B cell (primary cell): ENCODE measurements around the gene SLC43A3. TPM values are rescaled to one million over a fixed set of nuclear protein-coding genes. Genes with fewer than 3 reads are reported as not detected.

ENCODE experiments used
- ATAC-seq: fragments of 200-7000 bp; cut with Tn5 transposase; one replicate; pipeline ENCODE4 v1.10.0; 2021; ENCODE audit warnings: low read depth, mild to moderate bottlenecking, moderate number of reproducible peaks, moderate library complexity
- CTCF ChIA-PET: fragments of 350-600 bp; sonication (Branson Sonifier 250); formaldehyde crosslinking; loops from one replicate; lab custom pipeline; 2021; ENCODE audit warnings: antibody characterized with exemption, inconsistent platforms; lab: Charles Lee
- POLR2A ChIA-PET: fragments of 350-600 bp; sonication (Branson Sonifier 250); formaldehyde crosslinking; loops from one replicate; lab custom pipeline; 2021; ENCODE audit warnings: antibody characterized with exemption; lab: Charles Lee
- DNase-seq: peaks from one replicate; pipeline ENCODE4 v3.0.0; 2013
- H2AFZ ChIP-seq: 2 replicates; pipeline ENCODE4 v1.6.1; 2012; ENCODE audit warnings: mild to moderate bottlenecking, low read depth, low read length; ENCODE audit not compliant: insufficient read depth, poor library complexity, severe bottlenecking
- H3K27ac ChIP-seq, 2 donors: 1 replicate in 1 of 2; 2 replicates in 1 of 2; pipeline ENCODE4 v1.5.1; 2012 to 2013; ENCODE audit warnings: low read length in 2 of 2, mild to moderate bottlenecking in 2 of 2, moderate library complexity in 1 of 2
- H3K27me3 ChIP-seq, 4 experiments: fragments of 200-600 bp in 1 of 4; sonication (generic) in 1 of 4; replicated peaks in 1 of 4; 1 replicate in 2 of 4; 2 replicates in 2 of 4; pipeline versions ENCODE4 v1.6.1 to v1.7.0; 2013 to 2016; ENCODE audit warnings: low read length in 3 of 4, mild to moderate bottlenecking in 2 of 4, mixed read lengths in 1 of 4, moderate library complexity in 1 of 4; ENCODE audit not compliant: insufficient read depth in 4 of 4, control insufficient read depth in 3 of 4; ENCODE audit errors: control extremely low read depth in 1 of 4
- H3K36me3 ChIP-seq, 2 experiments: replicated peaks in 1 of 2; 1 replicate in 1 of 2; 2 replicates in 1 of 2; pipeline versions ENCODE4 v1.6.1 to v1.7.1; 2013; ENCODE audit warnings: low read length in 1 of 2; ENCODE audit not compliant: insufficient read depth in 2 of 2, control insufficient read depth in 1 of 2; ENCODE audit errors: control extremely low read depth in 1 of 2, extremely low read depth in 1 of 2
- H3K4me1 ChIP-seq, 2 donors: fragments of 200-600 bp in 1 of 2; sonication (generic) in 1 of 2; 1 replicate in 1 of 2; 2 replicates in 1 of 2; pipeline versions ENCODE4 v1.5.1 to v1.6.1; 2013 to 2017; ENCODE audit warnings: low read length in 2 of 2; ENCODE audit not compliant: control insufficient read depth in 2 of 2, insufficient read depth in 2 of 2
- H3K4me2 ChIP-seq: replicated peaks from 2 replicates; pipeline ENCODE3; 2012; ENCODE audit warnings: mild to moderate bottlenecking, low read depth, low read length; ENCODE audit not compliant: poor library complexity, severe bottlenecking
- H3K4me3 ChIP-seq, 5 experiments: fragments of 200-600 bp in 1 of 5; sonication (generic) in 1 of 5; 1 replicate in 3 of 5; 2 replicates in 2 of 5; pipeline versions ENCODE4 v1.5.1 to v1.7.0; 2011 to 2016; ENCODE audit warnings: low read length in 4 of 5, mild to moderate bottlenecking in 4 of 5, low read depth in 2 of 5, control low read depth in 1 of 5, moderate library complexity in 1 of 5; ENCODE audit not compliant: insufficient read depth in 1 of 5; ENCODE audit errors: control extremely low read depth in 1 of 5, extremely low read depth in 1 of 5
- H3K79me2 ChIP-seq: fragments of 200-600 bp; sonication (generic); one replicate; pipeline ENCODE4 v1.6.0; 2016; ENCODE audit warnings: low read length; ENCODE audit not compliant: control insufficient read depth, insufficient read depth
- H3K9ac ChIP-seq: fragments of 200-600 bp; sonication (generic); 2 replicates; pipeline ENCODE4 v1.6.1; 2017; ENCODE audit warnings: mild to moderate bottlenecking, low read length, moderate library complexity
- H3K9me3 ChIP-seq, 3 donors: one replicate each; pipeline versions ENCODE4 v1.6.1 to v1.7.1; 2013; ENCODE audit warnings: low read length in 2 of 3; ENCODE audit not compliant: control insufficient read depth in 2 of 3, insufficient read depth in 1 of 3; ENCODE audit errors: control extremely low read depth in 1 of 3
- H4K20me1 ChIP-seq: 2 replicates; pipeline ENCODE4 v1.6.0; 2012; ENCODE audit warnings: mild to moderate bottlenecking, low read length; ENCODE audit not compliant: insufficient read depth, control insufficient read depth, poor library complexity, severe bottlenecking
- H3K27ac Mint-ChIP-seq: one replicate; pipeline ENCODE4 v1.8.0; 2021; ENCODE audit warnings: mixed read lengths
- H3K27me3 Mint-ChIP-seq: one replicate; pipeline ENCODE4 v1.8.0; 2021; ENCODE audit warnings: mixed read lengths
- H3K4me1 Mint-ChIP-seq: one replicate; pipeline ENCODE4 v1.8.0; 2021; ENCODE audit warnings: mixed read lengths
- H3K4me3 Mint-ChIP-seq: one replicate; pipeline ENCODE4 v1.8.0; 2021; ENCODE audit warnings: mixed read lengths
- H3K9me3 Mint-ChIP-seq: one replicate; pipeline ENCODE4 v1.8.0; 2022; ENCODE audit warnings: mixed read lengths; ENCODE audit not compliant: insufficient read depth
- EZH2 ChIP-seq: IDR thresholded peaks from 2 replicates; pipeline ENCODE4 v1.6.1; 2012; ENCODE audit warnings: borderline replicate concordance, low read depth, mild to moderate bottlenecking, moderate library complexity, low read length; ENCODE audit not compliant: insufficient read depth, poor library complexity, severe bottlenecking
- WGBS: methylation state at CpG from one replicate; pipeline ENCODE4 v1.1.5; 2013; ENCODE audit warnings: missing lambda C conversion rate; ENCODE audit not compliant: insufficient coverage; 5-methylcytosine and 5-hydroxymethylcytosine counted together
- intact Hi-C: fragments of 100-400 bp; cut with micrococcal nuclease; formaldehyde crosslinking; loops from one replicate; pipeline ENCODE4 v1.10.0; 2022
- polyA plus RNA-seq: library from polyadenylated mRNA; depleted of rRNA; stranded (reverse); fragments of >200 nt; gene quantifications from 2 replicates; pipeline ENCODE4 v1.2.3, GENCODE V29; 2012
- total RNA-seq, 2 donors: library from RNA; stranded (reverse); fragments of 120-200 nt in 1 of 2; gene quantifications; 1 replicate in 1 of 2; 2 replicates in 1 of 2; pipeline versions ENCODE4 v1.2.3 to v1.2.4, GENCODE V29; 2013 to 2022
- TF ChIP-seq, protein P1 (sequence below): fragments of 200-600 bp; IDR thresholded peaks from one replicate; pipeline ENCODE4 v1.8.0; 2022; ENCODE audit warnings: antibody characterized with exemption, mild to moderate bottlenecking

The SLC43A3 gene
- total and polyA plus RNA-seq, 2 donors (not counting 1 experiment from before 2014, with no cell fraction given) = 7.6 to 20.9 TPM

DNA sequence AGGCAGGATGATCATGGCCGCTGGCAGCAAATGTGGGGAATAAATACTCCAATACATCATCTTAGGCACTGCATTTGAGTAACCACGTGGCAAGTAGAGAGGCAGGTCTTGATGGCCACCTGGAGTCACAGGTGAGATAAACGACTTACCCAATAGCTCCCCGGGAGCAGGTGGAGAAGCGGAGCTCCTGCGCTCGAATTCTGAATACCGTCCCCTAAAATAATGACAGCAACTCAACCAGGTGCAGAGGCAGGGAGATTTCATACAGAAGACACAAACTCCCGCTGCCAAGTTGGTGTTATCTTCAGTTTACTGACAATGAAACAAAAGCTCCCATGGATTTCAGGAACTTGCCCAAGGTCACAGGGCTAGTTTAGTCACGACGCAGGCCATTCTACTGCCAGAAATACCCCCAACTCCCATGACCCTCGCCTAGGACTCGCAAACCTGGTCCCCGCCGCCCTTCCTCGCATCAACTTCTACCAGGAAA is 437 bp downstream of the SLC43A3 start:
- no peak for TF ChIP-seq EZH2
- H3K9ac ChIP-seq = peak overlapping the region; percentile 80
- Mint-ChIP-seq H3K4me3 (peak overlapping the region; percentile 91), H3K9me3 (no peaks in the 10 kb centered on the region), H3K27ac (peak overlapping the region; percentile 92), H3K4me1 (peaks cover 36% of the 10 kb centered on the region), H3K27me3 (no peaks in the 10 kb centered on the region)
- H3K79me2 ChIP-seq = peaks cover 10% of the 10 kb centered on the region
- H2AFZ ChIP-seq = peak overlapping the region; percentile 95
- peaks cover 0 to 3% of the 10 kb centered on the region in 2 experiments for H3K36me3 ChIP-seq
- peaks cover 28 to 33% of the 10 kb centered on the region in 2 donors for H3K4me1 ChIP-seq
- peak overlapping the region; percentile 96 for H3K4me2 ChIP-seq
- CTCF ChIA-PET = interaction anchor here (1.3 to 4.2 kb wide), 2 partner anchors 31 to 117 kb away, joined by 3 to 22 read pairs; no protein-coding TSS in a partner anchor
- no peaks in the 10 kb centered on the region for H3K27me3 ChIP-seq
- intact Hi-C loops = loop anchor here (5.0 kb wide), 1 partner anchor 89 kb away; the partner anchor contains the start of genes P2RX3 and SSRP1
- DNase-seq (no peak), ATAC-seq (no peak)
- H4K20me1 ChIP-seq = no peaks in the 10 kb centered on the region
- POLR2A ChIA-PET = no interaction called here
- peak overlapping the region in 1 of 2 donors; percentile 68 for H3K27ac ChIP-seq
- H3K9me3 ChIP-seq = peaks cover 0 to 4% (median 0%) of the 10 kb centered on the region in 3 donors
- peak overlapping the region; percentile 32 to 90 (median 66) for H3K4me3 ChIP-seq
- 3% methylated on average over 13 of the region's 16 CpGs for WGBS

DNA sequence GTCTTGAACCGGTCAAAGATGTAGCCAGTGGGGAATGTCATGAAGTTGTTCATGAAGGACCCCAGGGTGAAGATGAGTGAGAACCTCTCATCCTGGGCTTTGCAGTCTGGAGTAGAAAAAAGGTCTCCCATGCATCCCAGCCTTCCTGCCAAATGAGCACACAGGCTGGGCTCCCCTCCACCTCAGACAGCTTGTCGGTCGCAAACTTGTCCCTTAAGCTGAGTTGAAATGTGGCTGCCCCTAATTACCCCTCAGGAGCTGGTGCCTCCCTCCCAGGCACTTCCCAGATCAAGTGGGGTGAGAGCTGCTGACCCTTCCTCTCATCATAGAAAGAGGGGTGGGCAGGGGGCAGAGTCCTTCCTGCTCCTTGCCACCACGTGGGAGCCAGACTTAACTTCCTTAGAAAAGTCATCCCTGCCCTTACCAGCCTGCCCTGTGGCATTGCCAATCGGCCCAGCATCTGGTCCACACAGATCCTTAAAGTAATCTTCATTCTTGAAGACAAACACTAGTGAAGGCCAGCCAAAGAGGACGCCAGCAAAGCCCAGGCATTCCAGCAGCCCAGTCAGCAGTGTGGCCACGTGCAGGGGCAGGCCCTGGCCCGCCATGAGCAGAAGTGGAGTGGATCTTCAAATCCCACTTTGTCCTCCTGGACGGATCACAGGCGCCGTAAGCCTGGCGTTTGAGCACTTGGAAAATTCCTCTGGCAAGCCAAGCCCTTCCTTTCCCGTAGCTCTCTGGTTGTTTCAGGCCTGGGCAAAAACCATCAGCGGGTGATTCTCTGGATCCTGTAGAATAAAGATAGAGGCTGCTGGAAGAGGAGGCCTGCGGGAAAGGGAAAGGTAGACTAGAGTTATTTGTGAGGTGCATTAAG is 1.1 kb downstream of the SLC43A3 start:
- Histone ChIP-seq H3K27ac (no peak overlapping the region), H3K27me3 (no peaks in the 10 kb centered on the region), H3K36me3 (peaks cover 0 to 3% of the 10 kb centered on the region in 2 experiments), H2AFZ (peak overlapping the region; percentile 95), H3K4me2 (peak overlapping the region; percentile 96), H3K4me1 (peaks cover 28 to 33% of the 10 kb centered on the region in 2 donors), H3K9me3 (peaks cover 0 to 4% (median 0%) of the 10 kb centered on the region in 3 donors), H4K20me1 (no peaks in the 10 kb centered on the region), H3K79me2 (peaks cover 10% of the 10 kb centered on the region), H3K9ac (peak overlapping the region; percentile 80), H3K4me3 (peak overlapping the region in 4 of 5 experiments; percentile 32 to 90 (median 68))
- H3K27ac Mint-ChIP-seq = peak overlapping the region; percentile 92
- DNase-seq (no peak), ATAC-seq (no peak)
- H3K4me3 Mint-ChIP-seq = peak overlapping the region; percentile 91
- POLR2A ChIA-PET = interaction anchor here (0.6 kb wide), 1 partner anchor 75 kb away, joined by 6 read pairs; no protein-coding TSS in a partner anchor
- intact Hi-C loops = loop anchor here (2.0 to 5.0 kb wide), 2 partner anchors 31 to 89 kb away; partner anchors contain the start of genes P2RX3 and SSRP1
- H3K9me3 Mint-ChIP-seq = no peaks in the 10 kb centered on the region
- 55% methylated on average over 12 of the region's 15 CpGs for WGBS
- TF ChIP-seq EZH2 = no peak
- TF ChIP-seq, protein P1, sequence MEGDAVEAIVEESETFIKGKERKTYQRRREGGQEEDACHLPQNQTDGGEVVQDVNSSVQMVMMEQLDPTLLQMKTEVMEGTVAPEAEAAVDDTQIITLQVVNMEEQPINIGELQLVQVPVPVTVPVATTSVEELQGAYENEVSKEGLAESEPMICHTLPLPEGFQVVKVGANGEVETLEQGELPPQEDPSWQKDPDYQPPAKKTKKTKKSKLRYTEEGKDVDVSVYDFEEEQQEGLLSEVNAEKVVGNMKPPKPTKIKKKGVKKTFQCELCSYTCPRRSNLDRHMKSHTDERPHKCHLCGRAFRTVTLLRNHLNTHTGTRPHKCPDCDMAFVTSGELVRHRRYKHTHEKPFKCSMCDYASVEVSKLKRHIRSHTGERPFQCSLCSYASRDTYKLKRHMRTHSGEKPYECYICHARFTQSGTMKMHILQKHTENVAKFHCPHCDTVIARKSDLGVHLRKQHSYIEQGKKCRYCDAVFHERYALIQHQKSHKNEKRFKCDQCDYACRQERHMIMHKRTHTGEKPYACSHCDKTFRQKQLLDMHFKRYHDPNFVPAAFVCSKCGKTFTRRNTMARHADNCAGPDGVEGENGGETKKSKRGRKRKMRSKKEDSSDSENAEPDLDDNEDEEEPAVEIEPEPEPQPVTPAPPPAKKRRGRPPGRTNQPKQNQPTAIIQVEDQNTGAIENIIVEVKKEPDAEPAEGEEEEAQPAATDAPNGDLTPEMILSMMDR = no peak
- peaks cover 36% of the 10 kb centered on the region for H3K4me1 Mint-ChIP-seq
- no peaks in the 10 kb centered on the region for H3K27me3 Mint-ChIP-seq
- CTCF ChIA-PET = interaction anchor here (1.3 to 4.2 kb wide), 2 partner anchors 32 to 118 kb away, joined by 3 to 22 read pairs; no protein-coding TSS in a partner anchor
